BLaER1 treated with 17β-estradiol and CSF1 and Interleukin-3, amounts not matched to agents 10 nM and 100 nM (cell line): ENCODE measurements around the gene UBE2H.
"Not testable (repeated sequence)": the region's sequence is repeated elsewhere in the genome, so short reads cannot be mapped to it uniquely, and the experiment has no call there.

Experiments used
- H3K27ac ChIP-seq, 11 experiments: shearing (Covaris generic); formaldehyde crosslinking; 2 replicates each; pipeline ENCODE4 v1.8.1; 2022
- H3K27me3 ChIP-seq, 11 experiments: shearing (Covaris generic); formaldehyde crosslinking; 2 replicates each; pipeline ENCODE4 v1.8.1; 2022
- H3K36me3 ChIP-seq, 11 experiments: shearing (Covaris generic); formaldehyde crosslinking; 2 replicates each; pipeline ENCODE4 v1.8.1; 2022
- H3K4me1 ChIP-seq, 10 experiments: shearing (Covaris generic); formaldehyde crosslinking; 2 replicates each; pipeline ENCODE4 v1.8.1; 2022
- H3K4me2 ChIP-seq, 11 experiments: shearing (Covaris generic); formaldehyde crosslinking; 2 replicates each; pipeline ENCODE4 v1.8.1; 2022
- H3K4me3 ChIP-seq, 10 experiments: shearing (Covaris generic); formaldehyde crosslinking; 2 replicates each; pipeline ENCODE4 v1.8.1; 2022
- H3K9ac ChIP-seq, 11 experiments: shearing (Covaris generic); formaldehyde crosslinking; 2 replicates each; pipeline ENCODE4 v1.8.1; 2022
- H3K9me3 ChIP-seq, 11 experiments: shearing (Covaris generic); formaldehyde crosslinking; replicated peaks in 1 of 11; 2 replicates each; pipeline ENCODE4 v1.8.1; 2022
- H4K20me1 ChIP-seq, 11 experiments: shearing (Covaris generic); formaldehyde crosslinking; 2 replicates each; pipeline ENCODE4 v1.8.1; 2022
- Cebpa-rat ChIP-seq, 11 experiments: shearing (Covaris generic); IDR thresholded peaks; 2 replicates each; pipeline ENCODE4 v1.8.1; 2022

UBE2H gene

GRCh38 chr7:129845178-129845971 lies 107.4 kb downstream of the UBE2H start:
- H3K9ac ChIP-seq = peak overlapping the region in 2 of 11 experiments; percentile 19 to 41; a peak in 2 of 22 replicates

DNA sequence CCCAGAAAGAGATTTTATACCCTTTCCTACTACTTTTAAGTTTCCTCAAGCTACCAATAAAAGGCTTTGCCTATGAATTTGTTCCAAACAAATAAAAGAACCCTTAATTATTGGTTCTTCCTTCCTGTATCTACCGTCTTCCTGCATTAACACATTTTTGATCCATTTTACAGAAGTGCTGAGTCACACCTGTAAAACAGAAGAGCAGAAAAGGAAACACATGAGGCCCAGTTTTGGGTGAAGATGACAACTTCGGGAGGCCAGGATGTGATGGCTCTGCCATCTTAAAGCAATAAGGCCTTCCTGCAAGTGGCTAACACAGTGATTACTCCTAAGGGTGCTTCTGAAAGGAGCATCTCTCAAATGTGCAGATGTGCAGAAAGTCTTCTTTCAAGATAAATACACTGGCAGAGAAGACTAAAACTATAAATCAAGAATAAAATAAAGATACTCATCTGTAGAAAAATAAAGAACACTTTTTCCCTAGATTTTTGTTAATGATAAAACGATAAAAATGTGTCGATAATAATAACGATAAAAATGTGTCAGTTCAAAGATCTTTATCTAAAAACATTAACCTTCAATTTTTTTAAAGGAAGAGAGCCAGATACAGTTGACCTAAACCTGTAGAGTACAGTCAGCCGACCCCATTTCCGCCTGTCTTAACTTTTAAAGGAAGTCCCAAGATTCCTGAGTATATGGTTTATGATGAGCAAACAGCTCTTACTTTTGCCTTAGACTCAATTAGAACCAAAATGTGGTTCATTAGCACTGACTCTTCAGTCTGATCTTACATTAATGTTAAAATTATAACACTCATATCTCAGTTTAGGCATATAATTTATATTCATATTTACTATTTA lies 108.6 kb downstream of the UBE2H start:
- H3K9ac ChIP-seq = no peak overlapping the region
- H3K36me3 ChIP-seq = peaks cover 0 to 40% (median 3%) of the 10 kb centered on the region in 11 experiments; a peak in 15 of 22 replicates
- H3K4me2 ChIP-seq = peak overlapping the region in 9 of 11 experiments; percentile 16 to 88 (median 69); a peak in 16 of 22 replicates
- H3K27ac ChIP-seq = peak overlapping the region in 2 of 11 experiments; percentile 62 to 65; a peak in 3 of 22 replicates
- H3K27me3 ChIP-seq = peaks cover 0 to 22% (median 8%) of the 10 kb centered on the region in 11 experiments; a peak in 10 of 22 replicates
- H3K9me3 ChIP-seq = no peaks in the 10 kb centered on the region
- peaks cover 24 to 73% (median 54%) of the 10 kb centered on the region in 10 experiments for H3K4me1 ChIP-seq
- no peak for TF ChIP-seq Cebpa-rat (IDR thresholded peaks at IDR 0.05)
- peaks cover 35 to 100% (median 85%) of the 10 kb centered on the region in 11 experiments; a peak in 21 of 22 replicates for H4K20me1 ChIP-seq
- H3K4me3 ChIP-seq = no peak overlapping the region

More at GRCh38 chr7:129845178-129845971, 107.4 kb downstream of the UBE2H start:
- peak overlapping the region in 5 of 11 experiments; percentile 4 to 65 (median 62); a peak in 8 of 22 replicates for H3K27ac ChIP-seq
- no peak overlapping the region for H3K4me3 ChIP-seq
- peaks cover 0 to 37% (median 4%) of the 10 kb centered on the region in 11 experiments; a peak in 9 of 22 replicates for H3K36me3 ChIP-seq
- peaks cover 20 to 73% (median 51%) of the 10 kb centered on the region in 10 experiments for H3K4me1 ChIP-seq
- peaks cover 26 to 100% (median 81%) of the 10 kb centered on the region in 11 experiments; a peak in 21 of 22 replicates for H4K20me1 ChIP-seq
- no peaks in the 10 kb centered on the region for H3K9me3 ChIP-seq
- no peak for TF ChIP-seq Cebpa-rat (IDR thresholded peaks at IDR 0.05)
- H3K4me2 ChIP-seq = peak overlapping the region in 7 of 11 experiments; percentile 34 to 88 (median 73); a peak in 12 of 22 replicates
- peaks cover 0 to 12% (median 0%) of the 10 kb centered on the region in 11 experiments; a peak in 6 of 22 replicates for H3K27me3 ChIP-seq

DNA sequence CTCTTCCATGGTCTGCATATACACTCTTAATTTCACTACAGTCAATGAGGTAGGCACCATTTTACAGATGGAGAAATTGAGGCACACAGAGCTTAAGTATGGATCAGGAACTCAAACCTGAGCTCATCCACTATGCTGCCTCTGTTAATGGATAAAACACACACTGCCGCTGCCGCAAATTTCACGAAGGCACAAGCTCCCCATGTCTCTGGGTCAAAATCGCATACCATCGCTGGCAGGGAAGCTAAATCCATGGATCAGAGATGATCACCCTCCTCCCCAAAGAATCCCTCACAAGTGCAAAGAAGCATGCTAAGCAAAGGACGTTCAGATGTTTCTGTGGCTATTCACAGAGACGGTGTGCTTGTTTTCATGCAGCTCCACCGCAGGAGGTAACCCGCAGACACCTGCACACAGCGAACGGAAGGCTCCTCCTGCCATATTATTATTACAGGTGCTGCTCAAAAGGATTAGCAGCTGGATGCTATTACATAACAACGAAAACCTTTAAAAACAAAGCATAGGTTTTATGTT lies 109.3 kb downstream of the UBE2H start:
- peaks cover 7 to 48% (median 10%) of the 10 kb centered on the region in 11 experiments; a peak in 21 of 22 replicates for H3K36me3 ChIP-seq
- peaks cover 0 to 30% (median 8%) of the 10 kb centered on the region in 11 experiments; a peak in 10 of 22 replicates for H3K27me3 ChIP-seq
- no peak overlapping the region for H3K9ac ChIP-seq
- H3K27ac ChIP-seq = 0 out of 22 replicates have a peak overlapping the region, but pooled peaks of 1 of the 11 experiments have one; percentile 62
- peaks cover 38 to 100% (median 91%) of the 10 kb centered on the region in 11 experiments; a peak in 21 of 22 replicates for H4K20me1 ChIP-seq
- H3K4me1 ChIP-seq = peaks cover 24 to 73% (median 54%) of the 10 kb centered on the region in 10 experiments
- TF ChIP-seq Cebpa-rat (IDR thresholded peaks at IDR 0.05) = no peak
- H3K4me3 ChIP-seq = no peak overlapping the region
- no peaks in the 10 kb centered on the region for H3K9me3 ChIP-seq
- H3K4me2 ChIP-seq = peak overlapping the region in 5 of 11 experiments; percentile 16 to 88 (median 73); a peak in 6 of 22 replicates

- peak overlapping the region in 2 of 11 experiments; percentile 2 to 3; a peak in 3 of 22 replicates for H3K27ac ChIP-seq
- peaks cover 15 to 55% (median 27%) of the 10 kb centered on the region in 11 experiments for H3K36me3 ChIP-seq
- peak overlapping the region in 10 of 11 experiments; percentile 23 to 75 (median 66); a peak in 19 of 22 replicates for H3K4me2 ChIP-seq
- H3K4me3 ChIP-seq = no peak overlapping the region
- H4K20me1 ChIP-seq = peaks cover 40 to 100% (median 85%) of the 10 kb centered on the region in 11 experiments; a peak in 21 of 22 replicates
- H3K4me1 ChIP-seq = peaks cover 24 to 56% (median 50%) of the 10 kb centered on the region in 10 experiments
- peaks cover 0 to 33% (median 8%) of the 10 kb centered on the region in 11 experiments; a peak in 10 of 22 replicates for H3K27me3 ChIP-seq
- no peak overlapping the region for H3K9ac ChIP-seq
- TF ChIP-seq Cebpa-rat (IDR thresholded peaks at IDR 0.05) = no peak
- H3K9me3 ChIP-seq = no peaks in the 10 kb centered on the region
These were observed 111.3 kb downstream of the UBE2H start for GRCh38 chr7:129841465-129841864.

GRCh38 chr7:129840757-129841156 lies 112.0 kb downstream of the UBE2H start:
- Histone ChIP-seq H3K36me3 (peaks cover 19 to 62% (median 32%) of the 10 kb centered on the region in 11 experiments), H3K9ac (no peak overlapping the region; a peak in 1 of 22 replicates), H4K20me1 (peaks cover 41 to 97% (median 78%) of the 10 kb centered on the region in 11 experiments; a peak in 21 of 22 replicates), H3K4me3 (no peak overlapping the region), H3K27ac (peak overlapping the region in 4 of 11 experiments; percentile 2 to 12 (median 4); a peak in 5 of 22 replicates), H3K27me3 (peaks cover 0 to 33% (median 8%) of the 10 kb centered on the region in 11 experiments; a peak in 10 of 22 replicates), H3K9me3 (no peaks in the 10 kb centered on the region), H3K4me1 (peaks cover 24 to 56% (median 43%) of the 10 kb centered on the region in 10 experiments), H3K4me2 (peak overlapping the region in 9 of 11 experiments; percentile 48 to 75 (median 68); a peak in 18 of 22 replicates)
- 0 out of 22 replicates have a peak, but pooled peaks of 2 of the 11 experiments have one; percentile 21 to 35 for TF ChIP-seq Cebpa-rat (IDR thresholded peaks at IDR 0.05)

DNA sequence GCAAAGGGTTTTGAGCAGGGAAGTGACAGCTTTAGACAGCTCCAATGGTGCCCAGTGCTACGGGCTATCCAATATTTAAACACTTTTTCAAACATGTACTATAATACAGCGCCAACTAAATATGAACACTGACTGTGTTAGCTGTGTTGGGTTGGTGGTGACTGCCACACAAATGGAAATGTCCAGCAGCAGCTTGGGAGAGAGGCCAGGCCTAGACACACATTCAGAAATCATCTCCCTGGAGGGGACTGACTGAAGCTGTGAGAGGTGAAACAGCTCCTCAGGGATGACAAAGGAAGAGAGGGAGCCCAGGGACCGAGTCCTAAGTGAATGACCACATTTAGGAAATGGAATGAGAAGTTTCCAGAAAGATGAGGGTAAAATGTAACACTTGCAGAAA lies 115.8 kb downstream of the UBE2H start:
- peaks cover 23 to 73% (median 40%) of the 10 kb centered on the region in 11 experiments; a peak in 21 of 22 replicates for H4K20me1 ChIP-seq
- no peak overlapping the region for H3K27ac ChIP-seq
- H3K9me3 ChIP-seq = no peaks in the 10 kb centered on the region
- peaks cover 0 to 23% (median 8%) of the 10 kb centered on the region in 11 experiments; a peak in 9 of 22 replicates for H3K27me3 ChIP-seq
- H3K36me3 ChIP-seq = peaks cover 43 to 86% (median 61%) of the 10 kb centered on the region in 11 experiments
- no peak overlapping the region for H3K4me3 ChIP-seq
- no peak for TF ChIP-seq Cebpa-rat (IDR thresholded peaks at IDR 0.05)
- H3K4me1 ChIP-seq = peaks cover 10 to 21% (median 19%) of the 10 kb centered on the region in 10 experiments; a peak in 19 of 20 replicates
- no peak overlapping the region for H3K9ac ChIP-seq
- H3K4me2 ChIP-seq = no peak overlapping the region

DNA sequence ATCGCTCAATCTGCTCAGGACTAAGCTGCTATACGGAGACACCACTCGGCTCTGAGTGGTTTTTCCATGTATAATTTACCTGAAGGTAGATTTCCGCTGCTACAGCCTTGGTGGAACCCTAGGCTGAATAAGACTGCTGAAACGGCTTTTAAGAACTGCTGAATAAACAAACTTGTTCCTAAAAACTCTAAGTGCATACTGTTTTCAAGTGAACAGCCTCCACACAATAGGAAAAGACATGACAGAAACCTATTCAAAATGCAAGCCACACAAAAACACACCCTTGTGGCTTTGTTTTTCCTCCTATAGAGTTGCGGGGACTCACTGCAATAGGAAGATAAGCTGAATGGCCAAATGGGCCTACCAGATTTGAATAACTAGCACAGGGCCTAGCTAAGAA lies 117.2 kb downstream of the UBE2H start:
- H4K20me1 ChIP-seq = peaks cover 14 to 73% (median 36%) of the 10 kb centered on the region in 11 experiments; a peak in 21 of 22 replicates
- no peak overlapping the region for H3K4me3 ChIP-seq
- H3K4me2 ChIP-seq = no peak overlapping the region
- no peak overlapping the region for H3K9ac ChIP-seq
- TF ChIP-seq Cebpa-rat (IDR thresholded peaks at IDR 0.05) = no peak
- H3K27ac ChIP-seq = no peak overlapping the region
- peaks cover 43 to 92% (median 61%) of the 10 kb centered on the region in 11 experiments for H3K36me3 ChIP-seq
- peaks cover 2 to 10% (median 5%) of the 10 kb centered on the region in 10 experiments; a peak in 17 of 20 replicates for H3K4me1 ChIP-seq
- peaks cover 0 to 23% (median 8%) of the 10 kb centered on the region in 11 experiments; a peak in 9 of 22 replicates for H3K27me3 ChIP-seq
- H3K9me3 ChIP-seq = no peaks in the 10 kb centered on the region

GRCh38 chr7:129833353-129833752 lies 119.4 kb downstream of the UBE2H start:
- H3K4me2 ChIP-seq, H3K27me3 ChIP-seq, H3K4me3 ChIP-seq, H3K27ac ChIP-seq, H3K9me3 ChIP-seq, H3K9ac ChIP-seq: not testable (repeated sequence)
- Histone ChIP-seq H4K20me1 (peaks cover 9 to 58% (median 17%) of the 10 kb centered on the region in 11 experiments; a peak in 16 of 22 replicates), H3K36me3 (peaks cover 34 to 70% (median 51%) of the 10 kb centered on the region in 11 experiments), H3K4me1 (peaks cover 5 to 20% (median 15%) of the 10 kb centered on the region in 10 experiments; a peak in 17 of 20 replicates)
